H4 (cell line): ENCODE data around the gene SSRP1. TPM values are rescaled to one million over a fixed set of nuclear protein-coding genes. Genes with fewer than 3 reads are reported as not detected.
A peak's percentile ranks its signal among the peaks of the same experiment; 100 is the strongest.
"Not testable (repeated sequence)": the region's sequence is repeated elsewhere in the genome, so short reads cannot be mapped to it uniquely, and the experiment has no call there.

Experiments used
- DNase-seq: peaks from one replicate; pipeline ENCODE4 v3.0.0-alpha.2; 2015; ENCODE audit warnings: low spot score
- total RNA-seq: library from RNA; depleted of rRNA; stranded (reverse); fragments of >200 nt; shearing (Covaris generic); gene quantifications from 2 replicates; pipeline ENCODE4 v1.2.3, GENCODE V29; 2014

Gene SSRP1
- total RNA-seq, 1 experiment from 2014 or later, result 145 TPM

DNA sequence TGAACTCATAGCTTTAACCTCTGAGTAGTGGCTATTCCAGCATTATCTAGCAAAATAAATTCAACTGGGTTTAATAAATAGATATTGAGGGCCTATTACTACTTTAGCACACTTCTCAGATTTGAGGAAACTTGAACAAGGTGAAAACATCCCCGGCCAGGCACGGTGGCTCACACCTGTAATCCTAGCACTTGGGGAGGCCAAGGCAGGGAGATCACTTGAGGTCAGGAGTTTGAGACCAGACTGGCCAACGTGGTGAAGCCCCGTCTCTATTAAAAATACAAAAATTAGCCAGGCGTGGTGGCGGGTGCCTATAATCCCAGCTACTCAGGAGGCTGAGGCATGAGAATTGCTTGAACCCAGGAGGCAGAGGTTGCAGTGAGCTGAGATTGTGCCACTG, 1.2 kb upstream of the SSRP1 start:
- not testable (repeated sequence) for DNase-seq

DNA sequence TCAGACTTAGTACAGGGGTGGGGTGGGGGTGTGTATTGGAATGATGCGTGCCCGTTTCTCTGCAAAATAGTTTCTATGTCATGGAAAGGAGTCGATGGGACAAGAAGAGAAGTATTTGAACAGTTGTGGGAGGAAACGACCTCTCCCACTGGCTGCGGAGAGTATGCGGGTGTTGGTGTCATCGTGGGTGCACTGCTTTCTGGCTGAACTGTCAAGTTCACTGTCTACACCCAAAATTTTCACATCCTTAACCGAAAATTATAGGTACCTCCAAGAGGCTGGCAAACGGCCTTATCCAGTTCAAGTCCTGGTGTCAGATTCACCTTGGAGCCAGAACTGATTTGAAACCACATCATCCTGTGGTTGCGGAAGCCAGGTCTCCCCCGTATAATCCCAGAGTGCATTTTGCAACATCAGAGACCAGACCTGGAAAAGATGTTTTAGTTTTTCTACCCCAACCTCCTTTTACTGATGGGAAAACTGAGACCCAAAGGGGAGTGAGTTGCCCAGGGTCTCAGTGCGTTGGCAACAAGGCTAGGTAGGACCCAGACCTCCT, 497 bp upstream of the SSRP1 start:
- no peak for DNase-seq

DNA sequence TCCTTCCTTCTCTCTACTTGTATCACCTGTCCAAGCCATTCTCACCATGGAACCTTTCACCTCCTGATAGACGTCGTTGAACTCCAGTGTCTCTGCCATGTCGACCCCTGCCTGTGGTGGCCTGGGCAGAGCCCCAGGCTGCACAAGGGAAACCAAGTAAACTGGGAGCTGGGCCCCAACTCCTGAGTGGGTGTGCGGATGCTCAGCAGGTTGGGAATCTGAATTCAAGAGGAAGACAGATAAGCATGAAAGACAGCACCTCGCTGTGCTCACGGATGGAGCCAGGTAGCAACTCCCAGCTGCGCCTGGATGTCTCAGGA, 709 bp downstream of the SSRP1 start:
- no peak for DNase-seq

- DNase-seq, result no peak
Observed at GRCh38 chr11:57332694-57333440, 2.8 kb downstream of the SSRP1 start.

- no peak for DNase-seq
Observed at GRCh38 chr11:57331720-57332119, 4.0 kb downstream of the SSRP1 start.

- no peak for DNase-seq
Observed at GRCh38 chr11:57330029-57330428, 5.7 kb downstream of the SSRP1 start.

DNA sequence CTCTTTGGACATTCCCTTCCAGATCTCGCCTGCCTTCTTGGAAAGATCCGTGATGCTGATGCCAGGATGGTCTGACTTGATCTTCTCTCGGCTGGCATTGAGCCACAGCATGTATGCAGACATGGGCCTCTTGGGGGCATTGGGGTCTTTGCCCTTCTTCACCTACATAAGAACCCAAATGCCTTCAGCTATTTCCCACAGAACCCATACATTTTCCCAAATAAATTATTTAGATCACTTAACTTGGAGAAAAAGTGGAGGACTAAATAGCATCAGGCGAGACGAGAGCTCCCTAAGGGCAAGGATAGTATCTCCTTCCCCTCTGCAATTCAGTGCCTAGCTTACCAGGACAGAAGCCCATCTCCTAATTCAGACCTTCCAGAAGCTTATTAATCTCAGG, 8.0 kb downstream of the SSRP1 start:
- DNase-seq, result no peak

GRCh38 chr11:57325735-57326048, 10.0 kb downstream of the SSRP1 start:
- peak; percentile 29 for DNase-seq

DNA sequence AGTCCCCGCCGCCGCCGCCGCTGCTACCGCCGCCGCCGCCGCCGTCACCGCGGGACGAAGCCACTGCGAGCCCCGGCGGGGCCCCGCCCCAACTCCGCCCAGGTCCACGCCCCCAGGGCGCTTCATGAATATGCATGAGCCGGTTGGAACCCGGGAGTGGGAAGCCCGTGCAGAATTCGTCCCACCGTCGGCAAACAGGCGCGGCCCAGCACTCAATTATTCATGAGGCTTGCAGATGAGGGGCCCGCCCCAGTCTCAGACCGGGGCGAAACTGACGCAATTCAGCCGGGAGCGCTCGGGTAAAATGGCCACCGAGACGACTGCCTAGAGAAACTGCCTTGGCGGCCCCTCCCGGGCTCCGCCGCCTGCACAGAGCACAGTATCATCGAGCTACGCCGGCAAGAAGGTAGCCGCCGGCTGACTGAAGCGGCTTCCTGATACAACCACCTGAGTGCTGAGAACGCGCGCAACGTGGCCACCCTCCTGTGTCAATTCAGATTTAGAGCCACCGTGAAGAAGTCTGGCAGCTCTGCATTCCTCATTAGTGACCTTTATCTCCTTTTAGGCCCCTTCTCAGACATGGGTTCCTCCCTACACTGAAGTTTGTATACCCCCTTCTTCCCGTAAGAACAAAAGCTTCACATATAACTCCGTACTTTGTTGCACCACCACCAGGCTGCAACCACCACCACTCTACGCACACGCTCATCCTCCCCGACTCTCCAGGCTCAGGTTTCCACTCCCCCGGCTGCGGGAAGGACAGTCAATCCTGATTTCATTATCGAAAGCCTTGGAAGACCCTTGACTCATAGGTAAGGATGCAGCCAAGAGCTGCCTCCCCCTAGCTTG, 10.6 kb downstream of the SSRP1 start, which contains the start of gene TNKS1BP1:
TSS of gene TNKS1BP1 (minus strand) at position 67 of the 849 bp plus-strand sequence. CDS start 3,067 bp downstream, outside the sequence.
- peak; percentile 94 for DNase-seq

DNA sequence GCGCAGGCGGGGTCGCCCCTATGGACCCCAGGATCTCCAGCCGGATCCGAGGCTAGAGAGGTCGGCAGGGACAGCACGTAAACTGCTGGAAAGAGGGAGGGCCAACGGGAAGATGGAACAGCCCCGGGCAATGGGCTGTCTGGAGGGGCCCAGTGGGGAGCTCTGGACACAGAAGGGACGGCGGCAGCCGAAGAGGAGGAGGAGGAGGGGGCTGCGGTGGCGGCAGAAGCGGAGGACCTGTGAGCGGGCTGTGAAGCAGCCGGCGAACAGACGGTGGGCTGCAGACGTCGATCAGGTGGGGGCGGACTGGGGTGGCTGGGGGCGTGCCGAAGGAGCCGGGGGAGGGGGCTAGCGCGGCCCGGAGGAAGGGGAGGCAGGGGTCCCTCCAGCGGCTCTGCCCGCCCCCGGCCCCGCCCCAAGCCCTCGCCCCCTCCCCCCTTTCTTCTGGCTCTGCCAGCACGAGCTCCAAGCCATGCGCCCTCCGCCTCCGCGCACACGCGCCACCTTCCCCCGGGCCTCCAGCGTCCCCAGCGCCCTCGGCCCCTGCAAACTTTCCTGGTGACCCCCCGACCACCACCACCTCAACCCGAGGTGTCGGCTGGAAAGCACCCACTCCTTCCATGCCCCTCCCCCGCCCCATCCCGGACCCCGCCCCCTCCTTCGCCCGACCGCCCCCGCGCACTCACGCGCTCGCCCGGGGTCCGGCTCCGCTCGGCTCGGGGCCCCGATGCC, 11.4 kb downstream of the SSRP1 start:
- no peak for DNase-seq

- no peak for DNase-seq
Observed at GRCh38 chr11:57323855-57324153, 11.9 kb downstream of the SSRP1 start.

- DNase-seq, result no peak
Observed at GRCh38 chr11:57323167-57323854, 12.4 kb downstream of the SSRP1 start.

GRCh38 chr11:57322256-57323166, 13.2 kb downstream of the SSRP1 start:
- DNase-seq, result peak; percentile 95

GRCh38 chr11:57321388-57322255, 14.1 kb downstream of the SSRP1 start:
- no peak for DNase-seq

DNA sequence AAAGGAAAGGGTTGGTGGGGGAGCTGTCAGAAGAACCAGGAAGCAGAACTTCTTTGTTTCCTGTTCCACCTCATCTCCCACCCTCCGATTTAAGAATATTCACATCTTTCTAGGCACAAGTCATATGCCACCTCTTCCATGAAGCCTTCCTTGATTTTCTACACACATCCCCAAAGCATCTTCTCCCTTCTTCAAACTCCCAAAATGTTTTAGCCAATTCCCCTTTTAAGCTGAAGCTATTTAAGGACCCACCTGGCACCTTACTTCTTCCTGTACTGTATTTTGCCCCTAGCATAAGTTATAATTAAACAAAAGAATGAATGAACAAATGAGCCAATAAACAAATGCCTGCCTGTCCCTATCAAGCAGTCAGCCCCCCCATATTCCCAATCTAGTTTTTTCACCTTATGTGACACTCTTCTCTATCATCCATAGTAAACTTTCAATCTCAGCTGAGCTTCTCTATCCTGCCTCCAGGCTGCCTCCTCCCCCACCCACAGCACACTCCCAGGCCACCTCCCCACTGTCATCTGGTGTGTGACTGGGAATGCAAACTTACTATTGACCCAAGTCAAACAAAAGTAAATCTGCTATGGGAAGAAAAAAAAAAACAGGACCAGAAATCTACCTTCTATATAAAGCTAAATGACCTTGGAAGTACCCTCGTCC, 14.8 kb downstream of the SSRP1 start:
- DNase-seq, result no peak

GRCh38 chr11:57320067-57320718, 15.5 kb downstream of the SSRP1 start:
- no peak for DNase-seq

DNA sequence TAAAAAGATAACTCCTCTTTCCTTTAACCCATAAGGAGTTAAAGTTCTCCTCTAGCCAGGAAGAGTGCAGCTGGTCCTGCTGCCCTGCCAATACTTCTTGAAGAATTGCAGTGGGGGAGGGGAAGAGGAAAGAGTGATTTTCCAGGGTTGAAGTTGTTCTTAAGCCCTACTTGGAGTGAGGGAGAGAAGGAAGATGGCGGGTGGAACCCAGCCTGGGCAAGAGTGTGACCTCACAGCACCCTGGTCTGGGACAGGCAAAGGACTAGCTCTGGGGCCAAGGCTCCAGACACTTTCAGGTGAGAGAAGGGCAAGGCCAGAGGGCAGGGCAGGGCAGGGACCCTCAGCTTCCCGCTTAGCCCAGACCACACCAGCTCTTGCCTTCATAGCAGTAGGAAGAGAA, 17.5 kb downstream of the SSRP1 start:
- DNase-seq, result no peak

DNA sequence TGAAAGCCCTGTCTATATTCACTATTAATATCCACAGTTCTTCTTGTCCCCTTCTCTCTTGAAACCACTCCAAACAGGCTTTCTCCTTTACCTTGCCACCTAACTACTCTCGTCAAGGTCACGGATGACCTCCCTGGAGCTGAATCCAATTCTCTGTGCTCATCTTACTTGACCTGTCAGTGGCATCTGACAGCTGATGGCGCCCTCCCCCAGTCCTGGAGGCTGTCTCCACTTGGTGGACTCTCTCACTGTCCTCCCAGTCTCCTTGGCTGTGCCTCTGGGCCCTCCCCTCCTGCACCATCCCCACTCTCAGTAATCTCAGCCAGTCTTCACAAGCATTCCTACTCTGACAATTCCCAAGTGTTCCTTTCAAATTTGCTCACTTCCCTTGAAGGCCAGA, 19.7 kb downstream of the SSRP1 start:
- no peak for DNase-seq

GRCh38 chr11:57315491-57315890, 20.2 kb downstream of the SSRP1 start:
- no peak for DNase-seq
